ENCODE measurements around the gene BTBD9.

GRCh38 chr6:38499529-38500096, 140.1 kb downstream of the BTBD9 start:
- TF ChIP-seq CTCF (IDR thresholded peaks at IDR 0.05; ENCODE audit: insufficient read depth, low read depth, low read length) (no peak), EZH2 (IDR thresholded peaks at IDR 0.05; ENCODE audit: insufficient read depth, low read length) (no peak)
